HG03469 (cell line): ENCODE data around the gene SIGLEC6.

Source experiments
- ATAC-seq: cut with Tn5 transposase; IDR thresholded peaks from one replicate; pipeline ENCODE4 v1.9.1; 2021; ENCODE audit warnings: mild to moderate bottlenecking, moderate library complexity, moderate number of reproducible peaks; ENCODE audit not compliant: unreplicated experiment

The SIGLEC6 gene

DNA sequence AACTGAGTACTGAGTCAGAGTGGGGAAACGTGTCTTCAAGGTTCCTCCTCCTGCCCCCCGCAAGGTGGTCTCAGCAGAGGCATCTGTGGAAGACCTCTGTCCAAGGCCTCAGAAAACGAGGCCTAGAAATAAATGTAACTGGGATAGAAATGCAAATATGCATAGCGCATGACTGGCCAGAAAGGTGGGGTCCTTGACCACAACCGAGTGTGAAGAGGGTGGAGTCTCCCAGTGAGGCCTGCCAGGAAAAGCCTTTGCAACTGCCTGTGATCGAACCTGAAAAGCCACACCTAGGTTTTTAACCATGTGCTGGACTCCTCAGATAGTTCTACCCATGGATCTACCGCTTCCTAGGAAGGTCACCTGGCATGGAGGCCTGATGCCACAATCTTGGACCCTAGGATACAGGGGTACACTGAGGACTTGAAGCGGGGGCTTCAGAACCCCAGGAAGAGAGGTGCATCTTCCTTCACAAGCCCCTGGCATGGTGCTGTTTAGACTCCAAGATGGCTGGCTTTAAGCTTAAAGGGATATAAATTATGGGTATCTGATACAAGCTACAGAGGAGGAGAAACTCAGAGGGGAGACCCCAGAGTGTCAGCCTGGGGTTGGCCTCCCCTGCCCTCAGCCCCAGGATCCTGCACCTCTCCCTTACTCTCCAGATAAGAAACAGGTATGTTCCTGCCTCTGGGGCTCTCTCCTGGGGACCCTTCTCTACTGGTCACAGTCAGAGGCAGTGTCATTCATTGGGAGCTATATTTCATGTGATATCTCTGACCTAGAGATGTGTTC, 18.3 kb upstream of the SIGLEC6 start:
- no peak for ATAC-seq

DNA sequence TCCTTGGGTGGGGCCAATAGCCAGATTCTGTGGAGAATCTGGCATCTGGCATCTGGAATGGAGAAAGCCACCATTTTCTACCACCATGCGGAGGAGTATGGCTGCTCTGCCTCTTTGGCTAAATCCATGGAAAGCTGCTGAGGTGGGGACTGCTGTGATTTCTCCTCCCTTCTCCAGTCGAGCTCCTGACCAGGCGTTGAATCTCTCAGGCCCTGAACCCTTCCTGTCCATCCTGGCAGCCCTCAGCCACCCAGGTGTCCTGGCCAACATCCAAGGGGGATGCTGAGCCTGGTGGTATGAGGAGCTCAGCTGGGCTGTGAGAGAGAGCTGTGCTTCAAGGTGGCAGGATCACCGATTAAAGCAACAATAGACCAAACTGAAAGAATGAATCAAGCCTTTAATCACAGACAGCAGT, 17.4 kb upstream of the SIGLEC6 start:
- no peak for ATAC-seq

DNA sequence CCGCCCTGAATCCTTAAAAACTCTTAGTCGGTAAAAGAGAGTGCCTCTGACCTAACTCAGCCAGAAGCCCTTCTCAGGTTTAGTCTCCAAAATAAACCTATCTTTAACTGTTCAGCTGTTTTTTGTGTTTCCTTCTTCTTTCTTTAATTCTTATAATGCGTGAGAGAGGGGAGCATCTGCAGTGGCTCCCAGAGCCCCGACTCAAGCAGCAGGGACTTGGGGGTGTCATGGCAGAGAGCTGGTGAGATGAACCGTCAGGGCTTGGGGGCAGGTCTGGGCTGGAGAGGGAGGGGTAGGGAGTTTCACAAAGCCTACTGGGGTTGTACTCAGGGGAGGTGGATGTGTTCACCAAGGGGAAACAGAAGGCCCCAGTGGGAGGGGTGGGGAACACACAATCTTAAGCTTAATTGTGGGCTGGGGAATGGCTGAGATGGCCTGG, 16.8 kb upstream of the SIGLEC6 start:
- no peak for ATAC-seq

DNA sequence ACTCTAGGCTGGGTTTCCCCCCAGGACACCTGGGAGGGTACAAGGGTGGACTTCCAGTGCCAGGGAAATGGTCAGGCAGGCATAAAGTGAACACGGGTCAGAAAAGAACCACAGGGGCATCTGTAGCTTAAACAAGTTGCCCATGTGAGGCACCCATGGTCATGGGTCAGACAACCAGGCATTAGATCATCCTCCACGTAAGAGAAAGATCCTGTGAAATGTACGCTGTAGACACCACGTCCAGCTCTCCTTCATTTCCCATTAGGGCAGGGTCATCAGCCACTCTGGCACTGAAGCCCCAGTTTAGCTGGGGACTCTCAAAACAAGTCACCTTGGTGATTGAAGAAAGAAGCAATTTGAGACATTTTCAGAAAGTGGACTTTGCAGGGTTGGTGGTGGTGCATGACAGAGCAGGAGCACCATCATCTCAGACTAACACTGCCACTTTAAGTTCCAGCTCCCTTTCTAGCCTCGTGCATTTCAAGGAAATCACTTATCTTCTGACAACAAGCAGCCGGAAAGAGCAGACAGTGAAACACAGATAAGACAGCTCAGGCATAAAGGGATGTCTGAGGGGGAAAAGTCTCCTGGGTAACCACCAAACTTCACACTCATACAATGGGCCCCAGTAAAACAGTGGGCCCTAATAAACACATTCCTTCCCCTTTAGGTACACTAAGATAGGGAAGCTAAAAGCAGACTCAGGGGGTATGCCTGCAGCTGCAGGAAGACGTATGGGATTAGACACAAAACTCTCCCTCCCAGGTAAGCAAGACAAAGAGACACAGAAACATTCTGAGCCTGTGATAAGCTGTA, 16.1 kb upstream of the SIGLEC6 start:
- no peak for ATAC-seq

DNA sequence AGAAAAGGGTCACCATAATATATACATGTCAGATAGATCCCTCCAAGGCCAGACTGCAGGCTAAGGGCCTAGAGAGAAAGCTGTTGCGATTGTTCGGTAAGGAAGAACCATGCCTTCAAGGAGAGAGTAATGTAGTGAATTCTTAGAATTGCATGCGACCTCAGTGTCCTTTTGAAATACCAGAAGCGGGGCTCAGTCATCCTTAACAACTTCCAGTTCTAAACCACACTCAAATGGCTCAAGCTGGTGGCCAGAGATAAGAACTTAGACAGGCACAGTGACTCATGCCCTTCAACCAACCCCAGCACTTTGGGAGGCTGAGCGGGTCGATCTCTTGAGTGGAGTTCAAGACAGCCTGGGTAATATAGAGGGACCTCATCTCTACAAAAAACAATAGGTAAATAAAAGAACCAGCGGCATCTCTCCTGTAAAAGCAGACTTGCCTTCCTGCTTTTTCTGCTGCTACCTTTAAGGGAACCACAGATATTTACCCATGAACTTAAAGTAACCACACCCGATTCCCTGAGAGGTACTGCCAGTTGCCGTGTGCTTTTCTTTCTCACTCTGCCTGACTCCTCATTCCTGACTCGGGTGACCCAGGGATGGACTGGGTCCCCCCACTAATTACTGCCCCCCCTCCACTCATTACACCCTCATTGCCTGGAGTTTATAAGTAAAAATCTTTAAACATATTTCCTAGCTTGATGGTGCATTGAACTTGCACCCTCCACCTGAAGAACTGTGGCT, 15.4 kb upstream of the SIGLEC6 start:
- ATAC-seq, result no peak

DNA sequence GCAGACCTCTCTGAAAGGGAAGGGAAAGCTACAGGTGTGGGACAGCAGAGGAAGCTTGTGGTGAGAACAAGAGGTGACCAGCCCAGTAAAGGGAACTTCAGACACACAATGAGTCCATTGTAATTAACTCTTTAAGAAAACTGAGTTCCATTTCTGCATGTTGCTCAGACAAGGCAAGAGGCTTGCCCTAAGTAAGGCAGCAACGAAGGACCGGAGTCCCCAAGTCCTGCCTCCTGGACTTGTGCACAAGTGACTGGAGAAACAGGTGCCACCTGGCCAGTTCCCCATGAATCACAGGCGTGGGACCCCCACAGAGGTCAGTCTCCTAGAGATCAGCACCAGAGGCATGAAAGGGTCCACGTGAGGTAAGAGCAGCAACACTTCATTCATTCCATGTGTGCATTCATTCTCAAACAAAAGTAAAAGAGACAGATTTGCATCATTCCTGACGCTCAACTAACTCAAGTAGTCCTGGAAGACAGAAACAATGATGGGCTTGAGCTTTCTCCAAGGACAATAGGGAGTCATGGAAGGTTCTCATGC, 14.7 kb upstream of the SIGLEC6 start:
- no peak for ATAC-seq

DNA sequence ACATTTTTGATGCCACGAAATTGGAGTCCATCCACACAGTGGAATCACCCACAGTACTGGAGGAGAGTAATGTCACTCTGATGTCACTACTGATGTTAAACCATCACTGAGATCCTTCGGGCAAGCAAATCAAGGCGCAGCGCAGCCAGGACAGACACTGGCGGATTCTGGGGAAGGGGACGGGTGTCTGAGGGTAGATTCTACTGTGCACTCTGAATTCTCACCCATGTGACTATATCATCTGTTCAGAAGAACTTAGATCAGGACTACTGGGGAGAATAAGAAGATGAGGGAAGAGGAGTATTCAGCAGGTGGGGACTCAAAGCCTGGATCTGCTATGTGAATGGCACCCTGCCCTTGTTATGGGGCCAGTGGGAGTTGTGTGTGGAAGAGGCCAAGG, 12.6 kb upstream of the SIGLEC6 start:
- ATAC-seq, result no peak

DNA sequence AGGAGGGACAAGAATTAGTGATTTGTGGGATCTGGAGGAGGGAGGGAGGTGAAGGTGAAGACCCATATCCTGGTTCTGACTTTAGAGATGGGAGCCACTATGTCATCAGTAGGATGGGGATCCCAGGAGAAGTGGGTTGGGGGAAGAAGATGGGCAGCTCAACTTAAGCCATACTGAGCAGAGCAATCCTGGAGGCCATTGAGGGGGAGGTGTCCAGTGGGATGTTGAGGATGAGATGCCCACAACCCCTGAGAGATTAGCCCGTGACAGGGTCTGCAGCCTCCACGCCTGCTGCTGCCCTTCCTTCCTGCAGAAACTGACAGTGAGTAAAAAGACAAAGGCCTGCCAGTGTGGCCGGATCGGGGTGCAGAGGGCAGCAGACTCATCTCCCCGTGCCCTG, 11.2 kb upstream of the SIGLEC6 start:
- ATAC-seq, result no peak

DNA sequence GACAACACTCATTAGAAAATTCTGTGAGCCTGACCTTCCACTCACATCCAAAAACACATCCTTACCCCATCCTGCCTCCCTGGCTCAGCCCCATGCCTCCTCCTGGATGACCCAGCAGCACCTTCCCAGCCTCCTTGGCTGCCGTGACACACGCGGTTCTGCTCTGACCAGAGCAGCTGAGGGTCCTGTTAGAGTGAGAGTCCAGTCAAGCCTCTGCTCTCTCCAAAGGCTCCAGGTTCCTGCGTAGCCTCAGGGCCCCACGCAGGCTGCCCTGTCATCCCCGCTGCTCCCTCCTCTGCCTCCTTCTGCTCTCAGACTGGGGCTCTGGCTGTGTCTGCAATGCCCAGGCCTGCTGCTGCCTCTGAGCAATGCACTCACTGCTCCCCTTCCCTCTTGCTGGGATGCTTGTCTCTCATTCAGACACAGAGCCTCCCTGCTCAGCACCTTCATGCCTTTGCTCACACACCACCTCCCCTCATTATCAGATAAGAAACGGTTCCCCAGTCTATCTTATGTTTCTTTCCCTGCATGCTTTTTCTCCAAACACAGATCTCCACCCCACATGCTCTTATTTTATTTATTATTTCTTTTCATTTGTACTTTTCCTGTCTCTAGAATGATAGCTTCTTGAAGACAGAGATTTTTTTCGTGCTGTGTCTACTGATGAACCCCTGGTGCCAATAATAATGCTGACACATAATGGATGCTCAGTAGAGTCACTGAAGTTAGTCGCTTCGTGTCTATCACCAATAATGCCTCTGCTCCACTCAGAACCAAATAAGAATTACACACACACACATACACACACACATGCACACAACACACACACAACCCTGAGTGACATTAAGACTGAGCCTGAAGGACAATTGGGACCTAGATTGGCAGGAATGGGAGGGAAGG, 10.2 kb upstream of the SIGLEC6 start:
- no peak for ATAC-seq

DNA sequence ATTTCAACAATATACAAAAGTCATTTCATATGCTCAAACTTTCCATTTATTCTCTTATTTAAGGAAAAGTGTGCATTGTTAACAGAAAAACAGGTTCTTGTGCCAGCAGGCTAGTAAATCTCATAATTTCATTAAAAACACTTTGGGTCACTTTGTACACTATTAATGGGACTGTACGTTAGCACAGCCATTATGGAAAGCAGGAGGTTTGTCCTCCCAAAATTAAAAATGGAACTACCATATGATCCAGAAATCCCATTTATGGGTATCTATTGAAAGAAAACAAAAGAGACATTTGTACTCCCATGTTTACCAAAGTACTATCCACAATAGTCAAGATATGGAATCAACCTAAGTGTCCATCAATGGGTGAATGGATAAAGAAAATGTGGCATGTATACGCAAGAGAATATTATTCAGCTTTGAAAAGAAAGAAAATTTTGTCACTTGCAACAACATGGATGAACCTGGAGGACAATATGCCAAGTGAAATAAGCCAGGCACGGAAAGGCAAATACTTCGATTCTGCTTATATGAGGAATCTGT, 8.4 kb upstream of the SIGLEC6 start:
- ATAC-seq, result no peak

DNA sequence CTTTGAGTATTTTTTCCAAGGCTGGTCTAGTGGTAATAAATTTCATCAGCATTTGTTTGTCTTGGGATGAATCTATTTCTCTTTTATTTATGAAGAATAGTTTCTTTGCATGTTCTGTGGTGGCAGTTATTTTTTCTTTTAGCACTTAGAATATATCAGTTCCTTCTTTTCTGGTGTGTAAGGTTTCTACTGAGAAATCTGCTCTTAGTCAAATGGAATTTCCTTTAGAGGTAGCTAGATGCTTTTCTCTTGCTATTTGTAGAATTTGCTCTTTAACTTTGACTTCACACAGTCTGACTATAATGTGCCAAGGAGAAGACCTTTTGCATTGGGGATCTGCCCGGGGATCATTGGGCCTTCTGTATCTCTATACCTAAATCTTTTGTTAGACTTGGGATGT, 4.1 kb upstream of the SIGLEC6 start:
- no peak for ATAC-seq

DNA sequence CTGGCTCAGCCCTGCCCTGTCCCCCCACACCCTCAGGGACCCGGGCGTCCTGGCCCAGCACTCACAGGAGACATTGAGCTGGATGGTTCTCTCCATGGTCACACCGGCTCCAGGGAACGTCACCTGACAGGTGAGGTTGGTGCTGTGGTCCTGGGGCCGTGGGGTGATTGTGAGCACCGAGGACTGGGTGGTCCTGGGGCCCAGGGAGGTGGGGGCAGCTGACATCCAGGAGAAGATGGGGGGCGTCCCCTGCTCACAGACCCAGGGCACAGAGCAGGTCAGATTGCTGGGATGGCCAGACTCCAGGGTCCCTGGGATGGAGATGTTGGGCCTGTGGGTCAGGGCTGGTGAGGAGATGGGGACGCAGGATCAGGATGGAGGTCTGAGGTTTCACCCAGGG, 854 bp downstream of the SIGLEC6 start:
- no peak for ATAC-seq

DNA sequence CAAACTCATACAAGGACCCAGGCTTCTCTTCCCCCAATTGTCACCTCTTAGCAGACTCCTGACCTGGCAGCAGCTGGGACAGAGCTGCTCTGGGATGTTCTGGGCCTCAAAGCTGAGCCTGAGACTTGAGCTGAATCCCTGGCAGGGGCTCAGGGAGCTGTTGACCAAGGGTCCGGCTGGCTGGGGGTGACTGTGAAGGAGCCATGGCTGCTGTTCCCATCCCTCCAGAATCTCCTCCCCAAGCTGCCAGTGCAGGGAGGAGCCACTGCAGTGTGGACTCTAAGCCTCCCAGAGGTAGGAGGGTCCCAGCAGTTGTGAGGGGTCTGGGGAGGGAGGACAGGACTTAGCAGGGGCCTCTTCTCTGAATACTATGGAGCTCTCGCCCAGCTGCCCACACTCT, 2.2 kb downstream of the SIGLEC6 start:
- ATAC-seq, result no peak

DNA sequence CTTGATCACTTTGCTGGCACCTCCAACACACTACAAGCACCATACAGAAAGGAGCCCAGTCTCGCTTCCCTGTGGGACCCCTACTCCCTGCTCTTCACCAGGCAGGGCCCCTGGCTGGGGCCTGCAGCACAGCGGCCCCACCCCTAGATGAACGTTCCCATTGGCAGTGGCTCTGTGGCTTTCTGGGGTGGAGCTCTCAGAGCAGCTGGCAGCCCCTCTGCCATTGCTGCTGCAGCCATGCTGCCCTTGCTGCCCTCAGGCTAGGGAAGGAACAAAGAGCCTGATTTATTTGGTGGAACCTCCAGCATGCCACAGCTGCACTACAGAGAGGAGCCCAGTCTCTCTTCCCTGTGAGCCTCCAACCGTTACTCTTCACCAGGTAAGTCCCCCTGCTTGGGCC, 5.8 kb downstream of the SIGLEC6 start:
- ATAC-seq, result no peak

DNA sequence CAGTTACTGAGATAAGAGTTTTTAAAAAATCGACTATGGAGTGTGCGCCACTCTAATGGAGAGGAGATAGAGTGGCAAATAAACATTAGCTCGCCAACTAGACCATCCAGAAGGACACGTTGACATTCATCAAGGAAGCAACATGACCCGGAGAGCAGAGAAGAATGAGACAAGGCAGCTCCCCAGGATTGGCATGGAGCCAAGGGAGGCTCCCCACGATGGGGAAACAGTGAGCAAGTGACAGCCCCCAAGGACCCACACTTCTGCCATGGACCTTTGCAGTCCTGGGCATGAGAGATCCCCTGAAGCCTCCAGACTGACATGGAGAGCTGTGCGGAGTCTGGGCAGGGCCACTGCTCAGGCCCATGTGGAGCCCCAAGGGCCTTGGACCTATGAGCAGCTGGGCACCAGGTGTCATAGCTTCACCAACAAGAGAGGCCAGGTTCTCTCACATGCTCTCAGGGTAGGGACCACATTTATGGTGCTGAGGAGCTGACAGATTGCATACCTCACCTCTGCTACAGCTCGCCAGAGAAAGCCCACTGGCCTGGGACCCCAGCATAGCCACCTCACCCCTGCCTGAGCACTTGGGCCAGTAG, 6.7 kb downstream of the SIGLEC6 start:
- no peak for ATAC-seq

DNA sequence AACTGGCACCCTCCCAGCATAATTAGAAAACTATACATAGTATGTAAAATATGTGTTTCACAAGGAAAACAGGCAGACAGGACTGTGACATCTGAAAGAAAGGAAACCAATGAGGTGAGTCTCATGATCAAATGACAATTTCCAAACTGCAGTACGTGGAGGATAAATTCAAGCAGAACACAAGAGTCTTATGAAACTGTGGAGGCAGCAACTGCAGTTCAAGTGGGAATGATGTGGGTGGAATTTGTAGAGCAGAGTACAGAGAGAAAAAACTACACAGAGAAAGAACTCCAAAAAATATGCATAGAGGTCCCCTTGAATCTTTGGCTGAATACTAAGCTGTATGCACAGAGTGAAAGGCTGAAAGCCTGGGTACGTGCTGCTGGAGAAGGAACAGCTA, 9.7 kb downstream of the SIGLEC6 start:
- no peak for ATAC-seq

DNA sequence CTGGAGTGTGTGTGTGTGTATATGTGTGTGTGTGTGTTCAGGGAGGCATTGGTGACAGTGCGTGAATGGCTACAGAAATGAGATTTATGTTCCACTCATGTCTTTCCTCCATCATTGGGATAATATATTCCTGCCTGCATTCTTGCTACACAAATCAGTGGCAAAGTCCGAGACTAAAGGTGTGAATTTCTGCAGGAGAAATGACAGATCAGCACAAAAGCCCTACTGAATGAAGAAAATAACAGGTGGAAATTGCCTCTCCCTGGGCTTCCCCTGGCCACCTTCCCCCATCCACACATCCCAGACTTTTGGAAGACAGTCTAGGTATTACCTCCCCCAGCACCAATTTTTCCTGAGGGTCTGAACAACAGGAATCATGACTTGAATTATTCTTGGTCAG, 10.1 kb downstream of the SIGLEC6 start:
- ATAC-seq, result no peak

DNA sequence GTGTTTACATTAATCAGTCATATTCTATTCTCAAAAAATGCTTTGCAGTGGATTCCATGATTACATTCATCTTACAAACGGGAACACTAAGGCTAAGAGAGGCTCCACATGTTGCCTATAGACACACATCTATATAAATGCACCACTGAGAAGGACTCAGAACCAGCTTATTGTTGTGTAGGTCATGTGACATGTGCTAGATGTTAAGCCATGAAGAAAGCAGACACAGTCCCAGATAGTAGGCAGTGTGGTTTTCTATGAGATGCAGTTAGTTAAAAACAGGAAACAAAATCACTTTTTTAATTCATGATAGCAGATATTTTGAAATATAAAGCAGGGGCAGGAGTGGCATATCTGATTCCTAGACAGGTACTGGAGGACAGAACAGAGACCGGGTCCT, 10.7 kb downstream of the SIGLEC6 start:
- ATAC-seq, result no peak

DNA sequence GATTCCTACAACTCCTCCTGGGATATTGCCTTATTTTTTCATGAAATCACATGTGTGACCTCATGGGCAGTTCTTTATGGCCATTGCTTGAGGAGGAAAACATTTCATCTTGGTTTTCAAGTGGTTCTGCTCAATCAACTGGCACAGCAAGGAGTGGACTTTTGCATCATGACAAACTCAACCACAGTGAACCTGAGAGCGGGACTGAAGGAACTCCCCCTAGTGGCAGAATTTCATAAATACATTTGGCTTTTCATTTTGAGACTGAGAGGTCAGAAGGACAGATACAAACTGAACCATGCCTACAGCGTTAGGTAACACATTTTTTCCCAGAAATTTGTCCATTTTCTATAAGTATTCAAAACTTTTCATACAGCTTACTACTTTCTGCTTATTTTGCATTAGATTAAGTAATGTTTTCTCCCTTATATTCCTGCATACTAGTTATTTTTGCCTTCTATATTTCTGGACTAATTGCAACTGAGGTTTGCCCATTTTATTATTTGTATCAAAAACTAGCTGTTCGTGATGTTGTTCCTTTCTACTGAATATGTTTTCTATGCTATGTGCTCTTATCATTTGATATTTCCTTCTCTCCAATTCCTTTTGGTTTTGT, 16.5 kb downstream of the SIGLEC6 start:
- ATAC-seq, result no peak
